ENCODE measurements around the gene MACROD2.

The MACROD2 gene

DNA sequence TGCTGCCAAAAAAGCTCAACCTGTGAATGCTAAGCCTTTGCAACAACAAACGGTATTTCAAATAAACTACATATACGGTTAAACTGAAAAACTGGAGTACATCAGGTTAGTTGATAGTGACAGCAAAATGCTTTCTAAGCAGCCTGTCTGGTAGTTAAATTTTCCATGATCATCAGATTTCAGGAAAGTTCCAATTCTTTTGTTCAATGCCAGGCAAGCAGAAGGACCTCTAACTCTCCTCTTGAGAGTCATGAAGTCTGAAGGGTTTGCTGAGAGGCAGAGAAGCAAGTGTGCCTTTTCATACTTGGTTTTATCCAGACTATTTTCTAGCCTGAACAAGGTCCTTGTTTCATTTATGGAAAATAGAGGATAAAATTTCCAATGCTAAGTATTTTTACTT lies 337.6 kb downstream of the MACROD2 start:
- TF ChIP-seq, protein P1, sequence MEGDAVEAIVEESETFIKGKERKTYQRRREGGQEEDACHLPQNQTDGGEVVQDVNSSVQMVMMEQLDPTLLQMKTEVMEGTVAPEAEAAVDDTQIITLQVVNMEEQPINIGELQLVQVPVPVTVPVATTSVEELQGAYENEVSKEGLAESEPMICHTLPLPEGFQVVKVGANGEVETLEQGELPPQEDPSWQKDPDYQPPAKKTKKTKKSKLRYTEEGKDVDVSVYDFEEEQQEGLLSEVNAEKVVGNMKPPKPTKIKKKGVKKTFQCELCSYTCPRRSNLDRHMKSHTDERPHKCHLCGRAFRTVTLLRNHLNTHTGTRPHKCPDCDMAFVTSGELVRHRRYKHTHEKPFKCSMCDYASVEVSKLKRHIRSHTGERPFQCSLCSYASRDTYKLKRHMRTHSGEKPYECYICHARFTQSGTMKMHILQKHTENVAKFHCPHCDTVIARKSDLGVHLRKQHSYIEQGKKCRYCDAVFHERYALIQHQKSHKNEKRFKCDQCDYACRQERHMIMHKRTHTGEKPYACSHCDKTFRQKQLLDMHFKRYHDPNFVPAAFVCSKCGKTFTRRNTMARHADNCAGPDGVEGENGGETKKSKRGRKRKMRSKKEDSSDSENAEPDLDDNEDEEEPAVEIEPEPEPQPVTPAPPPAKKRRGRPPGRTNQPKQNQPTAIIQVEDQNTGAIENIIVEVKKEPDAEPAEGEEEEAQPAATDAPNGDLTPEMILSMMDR (IDR thresholded peaks at IDR 0.05): no peak
- TF ChIP-seq ZFX (IDR thresholded peaks at IDR 0.05; ENCODE audit: borderline replicate concordance): no peak
- H3K27ac ChIP-seq: no peak overlapping the region

DNA sequence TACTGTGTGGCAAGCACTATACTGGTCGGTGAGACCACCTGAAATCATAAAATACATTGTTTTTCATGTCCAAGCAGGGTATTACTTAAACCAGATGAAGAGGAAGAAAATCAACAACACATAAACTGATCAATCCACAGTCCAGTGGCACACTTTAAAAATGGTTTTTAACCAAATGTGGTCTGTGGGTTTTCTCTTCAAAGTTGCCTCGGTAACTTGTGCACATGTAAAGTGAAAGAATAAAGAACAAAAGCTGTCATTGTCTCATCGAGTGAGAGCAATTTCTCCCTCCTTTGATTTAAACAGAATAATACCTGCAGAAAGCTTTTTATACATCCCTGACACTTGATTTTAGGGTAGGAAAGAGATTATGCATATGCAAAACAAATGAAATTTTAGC lies 338.4 kb downstream of the MACROD2 start:
- TF ChIP-seq, protein P1 (IDR thresholded peaks at IDR 0.05): no peak
- no peak for TF ChIP-seq ZFX (IDR thresholded peaks at IDR 0.05; ENCODE audit: borderline replicate concordance)
- no peak overlapping the region for H3K27ac ChIP-seq

DNA sequence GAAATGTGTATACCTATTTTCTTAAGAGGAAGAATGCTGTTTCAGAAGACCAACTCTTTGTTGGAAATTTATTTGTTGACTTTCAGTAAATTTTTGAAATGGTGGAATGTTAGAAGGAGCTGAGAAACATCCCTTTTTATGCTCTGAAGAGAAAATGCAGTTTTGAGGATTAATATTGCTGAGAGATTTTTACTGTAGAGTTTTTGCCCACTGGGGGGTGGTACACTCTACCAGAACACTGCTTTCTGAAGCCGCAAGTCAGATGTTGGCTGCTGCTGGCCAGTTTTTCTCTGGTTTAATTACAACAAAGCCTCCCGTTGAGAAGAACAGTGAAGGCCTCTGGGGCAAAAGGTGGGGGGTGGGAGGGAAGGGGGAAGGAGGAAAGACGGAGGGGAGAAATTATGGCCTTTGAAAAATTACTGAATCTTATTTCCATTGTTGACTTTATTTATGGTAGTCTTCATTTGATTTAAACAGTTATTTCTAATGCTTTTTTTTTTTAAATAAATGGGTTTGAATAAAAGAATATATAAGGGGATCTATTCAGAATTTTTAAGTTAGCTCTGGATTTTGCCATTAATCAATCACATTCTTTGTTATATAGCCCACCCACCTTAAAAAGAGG lies 339.1 kb downstream of the MACROD2 start:
- no peak overlapping the region for H3K27ac ChIP-seq
- no peak for TF ChIP-seq ZFX (IDR thresholded peaks at IDR 0.05; ENCODE audit: borderline replicate concordance)
- TF ChIP-seq, protein P1 (IDR thresholded peaks at IDR 0.05): peak; percentile 36

DNA sequence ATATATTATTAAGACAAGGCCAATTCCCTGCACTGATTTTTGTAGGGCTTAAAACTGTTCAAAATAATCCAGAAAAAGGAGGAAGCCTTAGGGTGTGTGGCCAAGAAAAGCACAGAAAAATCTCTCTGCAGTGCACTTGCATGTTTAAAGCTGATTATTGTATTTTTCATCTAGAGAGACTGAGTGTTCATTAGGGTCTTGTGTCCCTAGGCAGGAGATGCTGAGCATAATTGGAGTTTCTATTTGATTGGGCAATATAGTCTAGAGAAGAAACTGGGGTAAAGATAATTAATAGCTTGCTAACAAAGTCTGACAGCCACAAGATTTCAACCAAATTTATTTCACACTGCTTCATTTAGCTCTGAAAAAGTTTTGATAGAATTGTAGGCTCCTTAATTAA lies 339.7 kb downstream of the MACROD2 start:
- H3K27ac ChIP-seq: no peak overlapping the region
- TF ChIP-seq, protein P1 (IDR thresholded peaks at IDR 0.05): no peak
- no peak for TF ChIP-seq ZFX (IDR thresholded peaks at IDR 0.05; ENCODE audit: borderline replicate concordance)

DNA sequence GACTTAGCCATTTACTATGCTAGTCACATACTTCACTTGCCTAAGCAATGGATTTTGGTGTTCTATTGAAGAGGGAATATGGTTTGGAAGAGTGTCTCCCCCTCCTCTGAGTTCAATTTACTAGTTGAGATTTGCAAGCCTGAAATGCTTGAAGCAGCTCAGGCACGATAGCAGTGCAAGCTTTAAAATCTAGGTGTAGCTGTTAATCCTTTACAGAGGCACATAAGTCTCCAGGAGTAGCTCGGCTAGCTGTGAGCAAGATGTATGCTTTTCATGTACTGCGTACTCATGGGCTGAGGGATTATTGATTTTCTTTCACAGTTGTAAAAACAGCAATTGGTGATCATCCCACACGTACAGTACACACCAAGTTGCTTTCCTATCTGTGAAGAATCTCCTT lies 341.4 kb downstream of the MACROD2 start:
- peak overlapping the region; percentile 79 for H3K27ac ChIP-seq
- TF ChIP-seq, protein P1 (IDR thresholded peaks at IDR 0.05): no peak
- no peak for TF ChIP-seq ZFX (IDR thresholded peaks at IDR 0.05; ENCODE audit: borderline replicate concordance)

DNA sequence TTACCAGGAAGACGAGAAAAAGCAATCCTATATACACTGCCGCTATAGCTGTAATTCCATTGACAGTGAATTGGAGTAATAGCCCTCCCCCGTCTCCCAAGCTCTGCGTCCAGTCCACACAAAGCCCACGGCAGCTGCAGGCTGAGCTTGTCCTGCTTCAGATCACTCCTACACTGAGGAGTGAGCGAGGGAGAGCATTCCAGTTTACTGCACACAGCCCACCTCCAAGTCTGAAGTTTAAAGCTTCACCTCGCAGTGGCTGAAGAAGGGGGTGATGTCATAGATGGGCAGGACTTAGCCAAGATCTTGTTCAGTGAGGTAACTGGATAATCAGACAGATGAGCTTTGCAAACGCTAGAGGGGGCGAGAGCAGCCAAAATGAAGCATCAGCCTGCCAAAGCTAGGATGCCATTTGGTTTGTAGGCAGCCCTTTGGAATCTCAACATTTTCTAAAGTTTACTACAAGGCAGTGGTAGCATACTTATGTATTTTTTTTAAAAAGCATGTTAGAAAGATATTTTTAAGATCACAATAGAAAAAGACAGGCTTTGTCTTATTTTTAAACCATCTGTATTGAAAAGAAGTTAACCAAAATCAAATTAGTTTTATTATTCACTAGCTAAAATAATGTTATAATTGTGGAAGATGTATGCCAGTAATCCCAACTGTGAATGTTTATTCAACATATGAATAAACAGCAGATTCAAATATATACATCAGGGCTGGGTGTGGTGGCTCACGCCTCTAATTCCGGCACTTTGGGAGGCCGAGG lies 342.3 kb downstream of the MACROD2 start, which contains the start of gene FLRT3:
FLRT3 (minus strand) TSS at position 213 of the 772 bp plus-strand sequence. CDS start 10,106 bp downstream, outside the sequence.
- no peak for TF ChIP-seq ZFX (IDR thresholded peaks at IDR 0.05; ENCODE audit: borderline replicate concordance)
- TF ChIP-seq, protein P1 (IDR thresholded peaks at IDR 0.05): peak; percentile 89
- peak within 1 kb of the TSS; percentile 79 for H3K27ac ChIP-seq

DNA sequence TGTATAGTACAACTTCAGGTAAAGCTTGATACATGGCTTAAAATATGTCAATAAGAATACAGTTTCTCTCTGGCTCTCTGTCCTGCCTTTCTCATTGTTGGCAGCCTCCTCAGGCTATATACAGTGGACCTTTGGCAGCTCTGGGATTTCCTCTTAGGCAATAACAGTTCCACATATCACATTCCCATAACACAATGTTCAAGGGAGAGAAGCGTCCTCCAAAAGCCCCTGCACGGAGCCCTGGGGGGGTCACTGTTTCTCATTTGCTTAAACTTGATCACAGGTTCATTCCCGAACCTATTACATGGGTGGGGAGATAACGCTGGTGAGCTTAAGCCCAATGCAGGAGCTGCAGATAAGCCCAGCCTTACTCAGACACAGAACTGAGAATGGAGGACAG lies 346.5 kb downstream of the MACROD2 start:
- no peak for TF ChIP-seq ZFX (IDR thresholded peaks at IDR 0.05; ENCODE audit: borderline replicate concordance)
- TF ChIP-seq, protein P1 (IDR thresholded peaks at IDR 0.05): no peak

More for the DNA sequence above, 346.5 kb downstream of the MACROD2 start:
- H3K27ac ChIP-seq: no peak overlapping the region
